ENCODE data around the gene MYL10. TPM values are rescaled to one million over a fixed set of nuclear protein-coding genes. Genes with fewer than 3 reads are reported as not detected.
A peak's percentile ranks its signal among the peaks of the same experiment; 100 is the strongest.

Gene MYL10
- total and polyA plus RNA-seq, 2 of the 8 experiments (the other 6 are each of a cell fraction or from before 2014, with no cell fraction given): 0.18 TPM; not detected in 1

DNA sequence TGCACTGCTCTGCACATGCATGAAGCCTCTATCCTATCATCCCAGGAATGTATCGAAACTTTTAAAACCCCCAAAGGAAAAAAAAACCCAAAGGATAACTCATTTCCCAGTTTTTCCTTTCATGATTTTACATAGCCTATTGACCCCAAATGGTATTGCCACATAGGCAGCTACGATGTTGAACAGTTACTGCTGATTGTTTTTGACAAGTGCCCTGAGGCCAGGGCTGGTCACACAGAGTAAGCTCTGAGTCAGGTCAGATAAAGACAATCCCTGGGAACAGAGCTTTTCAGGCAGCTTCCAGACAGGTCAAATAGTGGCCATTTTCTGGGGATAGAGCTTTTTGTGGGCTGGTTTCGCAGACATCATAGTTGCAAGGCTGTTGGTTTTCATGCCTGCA is 52.1 kb downstream of the MYL10 start:
- peak; percentile 39 for FAIRE-seq
- no peak overlapping the region for H3K27ac ChIP-seq (ENCODE audit: low read depth, low read length)
- CTCF ChIA-PET (ENCODE audit: partially characterized antibody): interaction anchor here (0.7 to 1.0 kb wide), 6 partner anchors 10 to 657 kb away, joined by 3 to 6 read pairs (median 4); no protein-coding TSS in a partner anchor

More for the DNA sequence above, 52.1 kb downstream of the MYL10 start:
- Histone ChIP-seq H3K23ac (ENCODE audit: insufficient read length) (no peak overlapping the region), H3K4me3 (ENCODE audit: extremely low read depth in 1 of 4, insufficient read depth in 2 of 4, low read depth in 3 of 4, low read length in 4 of 4) (no peak overlapping the region), H3K79me2 (ENCODE audit: control insufficient read depth in 1 of 2, insufficient read depth in 2 of 2, low read length in 2 of 2) (no peaks in the 10 kb centered on the region), H2AFZ (ENCODE audit: low read length) (no peak overlapping the region), H3K9me3 (ENCODE audit: insufficient read depth in 2 of 2, low read depth in 1 of 2, low read length in 1 of 2) (peaks cover 10 to 23% of the 10 kb centered on the region in 2 experiments), H3K4me1 (replicated peaks in 1 of 4; ENCODE audit: control insufficient read depth in 3 of 4, insufficient read depth in 4 of 4, low read length in 3 of 4) (peaks cover 0 to 4% (median 1%) of the 10 kb centered on the region in 4 experiments; a peak in 3 of 7 replicates), H3K56ac (replicated peaks; ENCODE audit: insufficient read length, low read depth, low read length) (no peak overlapping the region), H2BK20ac (ENCODE audit: low read length) (no peak overlapping the region), H4K20me1 (replicated peaks in 1 of 2; ENCODE audit: control insufficient read depth in 1 of 2, insufficient read depth in 2 of 2, low read length in 2 of 2) (no peaks in the 10 kb centered on the region), H2BK12ac (ENCODE audit: low read depth, low read length) (no peak overlapping the region), H3K18ac (ENCODE audit: extremely low read depth, low read length) (no peak overlapping the region), H3K79me1 (ENCODE audit: low read depth, low read length) (no peaks in the 10 kb centered on the region), H4K91ac (replicated peaks; ENCODE audit: insufficient read length, low read length) (no peak overlapping the region), H3K4ac (replicated peaks; ENCODE audit: insufficient read length, low read depth, low read length) (no peak overlapping the region), H3K4me2 (ENCODE audit: insufficient read depth in 1 of 2, low read depth in 2 of 2, low read length in 2 of 2) (no peak overlapping the region), H2BK120ac (replicated peaks; ENCODE audit: low read depth, low read length) (no peak overlapping the region), H2BK15ac (ENCODE audit: low read length) (no peak overlapping the region), H2AK5ac (ENCODE audit: low read depth, low read length) (no peak overlapping the region), H3K27me3 (replicated peaks in 1 of 4; ENCODE audit: control insufficient read depth in 3 of 4, extremely low read depth in 1 of 4, insufficient read depth in 3 of 4, low read length in 3 of 4) (no peaks in the 10 kb centered on the region), H3K23me2 (ENCODE audit: low read depth, low read length) (no peaks in the 10 kb centered on the region), H4K8ac (ENCODE audit: extremely low read depth, insufficient read depth, low read length) (no peak overlapping the region), H4K5ac (ENCODE audit: insufficient read length, low read depth, low read length) (no peak overlapping the region), H3K36me3 (ENCODE audit: control insufficient read depth in 2 of 4, insufficient read depth in 4 of 4, low read length in 3 of 4) (no peaks in the 10 kb centered on the region; a peak in 1 of 8 replicates), H3K9ac (replicated peaks in 1 of 4; ENCODE audit: extremely low read depth in 1 of 4, low read depth in 3 of 4, low read length in 3 of 4) (no peak overlapping the region), H2BK5ac (ENCODE audit: low read depth, low read length) (no peak overlapping the region), H3K14ac (ENCODE audit: insufficient read length) (no peak overlapping the region)
- POLR2A ChIA-PET (ENCODE audit: partially characterized antibody): interaction anchor here (0.6 to 0.8 kb wide), 3 partner anchors 9 to 266 kb away, joined by 3 read pairs; no protein-coding TSS in a partner anchor
- 90% methylated on average over 3 of the region's 3 CpGs; no CpG with 5 or more reads in 1 of the 2 experiments for WGBS, 2 experiments (ENCODE audit: extremely low coverage in 1 of 2, insufficient coverage in 1 of 2, insufficient read length in 1 of 2, insufficient replicate concordance in 2 of 2, low coverage in 1 of 2, low lambda C conversion rate in 2 of 2, missing lambda C conversion rate in 1 of 2)
- peak; percentile 81; the same call in 1 of the 2 replicates for TF ChIP-seq CEBPB (IDR thresholded peaks at IDR 0.05; ENCODE audit: low read depth, low read length)
- TF ChIP-seq, protein P1, sequence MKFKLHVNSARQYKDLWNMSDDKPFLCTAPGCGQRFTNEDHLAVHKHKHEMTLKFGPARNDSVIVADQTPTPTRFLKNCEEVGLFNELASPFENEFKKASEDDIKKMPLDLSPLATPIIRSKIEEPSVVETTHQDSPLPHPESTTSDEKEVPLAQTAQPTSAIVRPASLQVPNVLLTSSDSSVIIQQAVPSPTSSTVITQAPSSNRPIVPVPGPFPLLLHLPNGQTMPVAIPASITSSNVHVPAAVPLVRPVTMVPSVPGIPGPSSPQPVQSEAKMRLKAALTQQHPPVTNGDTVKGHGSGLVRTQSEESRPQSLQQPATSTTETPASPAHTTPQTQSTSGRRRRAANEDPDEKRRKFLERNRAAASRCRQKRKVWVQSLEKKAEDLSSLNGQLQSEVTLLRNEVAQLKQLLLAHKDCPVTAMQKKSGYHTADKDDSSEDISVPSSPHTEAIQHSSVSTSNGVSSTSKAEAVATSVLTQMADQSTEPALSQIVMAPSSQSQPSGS (IDR thresholded peaks at IDR 0.05; ENCODE audit: low read length): no peak
- DNase-seq (ENCODE audit: low read depth in 1 of 2, low spot score in 2 of 2): no peak
